Loucy (cell line): Measurements from ENCODE around the gene IRGC.
"Not testable (repeated sequence)": the region's sequence is repeated elsewhere in the genome, so short reads cannot be mapped to it uniquely, and the experiment has no call there.

Experiments
- H2AFZ ChIP-seq: fragments of 200-600 bp; sonication (generic); 2 replicates; pipeline ENCODE4 v1.6.0; 2016; ENCODE audit warnings: antibody characterized with exemption, mild to moderate bottlenecking, low read length, moderate library complexity
- H3F3A ChIP-seq: fragments of 200-600 bp; 2 replicates; pipeline ENCODE4 v1.6.0; 2016; ENCODE audit warnings: antibody characterized with exemption, low read depth, mild to moderate bottlenecking
- H3K27me3 ChIP-seq: fragments of 200-600 bp; sonication (generic); 2 replicates; pipeline ENCODE4 v1.6.1; 2014; ENCODE audit warnings: low read length, mild to moderate bottlenecking; ENCODE audit not compliant: insufficient read depth, poor library complexity, severe bottlenecking
- H3K36me3 ChIP-seq: fragments of 200-600 bp; sonication (generic); 2 replicates; pipeline ENCODE4 v1.6.1; 2016; ENCODE audit warnings: low read length; ENCODE audit not compliant: insufficient read depth
- H3K4me1 ChIP-seq: fragments of 200-600 bp; sonication (generic); 2 replicates; pipeline ENCODE4 v1.5.1; 2014; ENCODE audit warnings: low read length, mild to moderate bottlenecking; ENCODE audit not compliant: insufficient read depth, poor library complexity, severe bottlenecking
- H3K4me2 ChIP-seq: fragments of 200-600 bp; sonication (generic); 2 replicates; pipeline ENCODE4 v1.6.0; 2014; ENCODE audit warnings: antibody characterized with exemption, low read length, low read depth, mild to moderate bottlenecking; ENCODE audit not compliant: poor library complexity, severe bottlenecking
- H3K4me3 ChIP-seq: fragments of 200-600 bp; sonication (generic); 2 replicates; pipeline ENCODE4 v1.5.1; 2014; ENCODE audit warnings: low read length, mild to moderate bottlenecking, mixed read lengths; ENCODE audit not compliant: poor library complexity, severe bottlenecking
- H3K79me2 ChIP-seq: fragments of 200-600 bp; sonication (generic); 2 replicates; pipeline ENCODE4 v1.6.1; 2014; ENCODE audit warnings: low read length; ENCODE audit not compliant: insufficient read depth
- H3K9ac ChIP-seq: fragments of 200-600 bp; sonication (generic); 2 replicates; pipeline ENCODE4 v1.6.0; 2014; ENCODE audit warnings: mild to moderate bottlenecking, low read depth, low read length, moderate library complexity; ENCODE audit not compliant: poor library complexity, severe bottlenecking
- H3K9me2 ChIP-seq: fragments of 200-600 bp; sonication (generic); replicated peaks from 2 replicates; pipeline ENCODE4 v1.6.1; 2016; ENCODE audit warnings: low read depth, low read length, mixed read lengths
- H3K9me3 ChIP-seq: fragments of 200-600 bp; sonication (generic); 2 replicates; pipeline ENCODE4 v1.6.1; 2014; ENCODE audit warnings: mild to moderate bottlenecking, antibody characterized with exemption, low read length, low read depth; ENCODE audit not compliant: insufficient read depth
- H4K20me1 ChIP-seq: fragments of 200-600 bp; sonication (generic); 2 replicates; pipeline ENCODE4 v1.6.0; 2014; ENCODE audit warnings: antibody characterized with exemption, low read length, mild to moderate bottlenecking; ENCODE audit not compliant: insufficient read depth, poor library complexity, severe bottlenecking
- EZH2phosphoT487 ChIP-seq: fragments of 200-600 bp; IDR thresholded peaks from 2 replicates; pipeline ENCODE4 v1.6.1; 2018; ENCODE audit warnings: antibody characterized with exemption, mild to moderate bottlenecking, moderate library complexity, borderline replicate concordance
- TF ChIP-seq, protein P1 (sequence below): fragments of 200-600 bp; sonication (generic); conservative IDR thresholded peaks from 2 replicates; pipeline ENCODE4 v1.5.1; 2014; ENCODE audit warnings: mild to moderate bottlenecking, antibody characterized with exemption, low read length

IRGC gene

DNA sequence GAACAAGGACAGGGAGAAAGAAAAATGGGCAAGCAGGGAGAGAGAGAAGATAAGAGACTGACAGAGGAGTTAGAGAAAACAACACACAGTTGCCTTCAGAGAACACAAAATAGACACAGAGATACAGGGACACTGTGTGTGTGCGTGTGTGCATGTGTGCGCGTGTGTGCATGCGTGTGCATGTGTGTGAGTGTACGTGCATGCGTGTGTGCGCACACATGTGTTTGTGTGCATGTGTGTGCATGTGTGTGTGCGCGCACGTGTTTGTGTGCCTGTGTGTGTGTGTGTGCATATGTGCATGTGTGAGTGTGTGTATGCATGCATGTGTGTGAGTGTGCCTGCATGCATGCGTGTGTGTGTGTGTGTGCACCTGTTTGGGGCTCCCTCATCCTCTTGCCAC is 40.0 kb upstream of the IRGC start:
- no peaks in the 10 kb centered on the region for H3K4me1 ChIP-seq
- H3K9me3 ChIP-seq: no peaks in the 10 kb centered on the region
- H3K4me3 ChIP-seq: no peak overlapping the region
- H3F3A ChIP-seq: no peaks in the 10 kb centered on the region
- H3K9me2 ChIP-seq: no peaks in the 10 kb centered on the region
- no peak overlapping the region for H3K9ac ChIP-seq
- no peaks in the 10 kb centered on the region for H3K36me3 ChIP-seq
- no peaks in the 10 kb centered on the region for H3K79me2 ChIP-seq
- no peaks in the 10 kb centered on the region for H3K27me3 ChIP-seq
- H4K20me1 ChIP-seq: no peaks in the 10 kb centered on the region
- no peak for TF ChIP-seq EZH2phosphoT487
- TF ChIP-seq, protein P1, sequence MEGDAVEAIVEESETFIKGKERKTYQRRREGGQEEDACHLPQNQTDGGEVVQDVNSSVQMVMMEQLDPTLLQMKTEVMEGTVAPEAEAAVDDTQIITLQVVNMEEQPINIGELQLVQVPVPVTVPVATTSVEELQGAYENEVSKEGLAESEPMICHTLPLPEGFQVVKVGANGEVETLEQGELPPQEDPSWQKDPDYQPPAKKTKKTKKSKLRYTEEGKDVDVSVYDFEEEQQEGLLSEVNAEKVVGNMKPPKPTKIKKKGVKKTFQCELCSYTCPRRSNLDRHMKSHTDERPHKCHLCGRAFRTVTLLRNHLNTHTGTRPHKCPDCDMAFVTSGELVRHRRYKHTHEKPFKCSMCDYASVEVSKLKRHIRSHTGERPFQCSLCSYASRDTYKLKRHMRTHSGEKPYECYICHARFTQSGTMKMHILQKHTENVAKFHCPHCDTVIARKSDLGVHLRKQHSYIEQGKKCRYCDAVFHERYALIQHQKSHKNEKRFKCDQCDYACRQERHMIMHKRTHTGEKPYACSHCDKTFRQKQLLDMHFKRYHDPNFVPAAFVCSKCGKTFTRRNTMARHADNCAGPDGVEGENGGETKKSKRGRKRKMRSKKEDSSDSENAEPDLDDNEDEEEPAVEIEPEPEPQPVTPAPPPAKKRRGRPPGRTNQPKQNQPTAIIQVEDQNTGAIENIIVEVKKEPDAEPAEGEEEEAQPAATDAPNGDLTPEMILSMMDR: no peak
- no peak overlapping the region for H2AFZ ChIP-seq
- no peak overlapping the region for H3K4me2 ChIP-seq

DNA sequence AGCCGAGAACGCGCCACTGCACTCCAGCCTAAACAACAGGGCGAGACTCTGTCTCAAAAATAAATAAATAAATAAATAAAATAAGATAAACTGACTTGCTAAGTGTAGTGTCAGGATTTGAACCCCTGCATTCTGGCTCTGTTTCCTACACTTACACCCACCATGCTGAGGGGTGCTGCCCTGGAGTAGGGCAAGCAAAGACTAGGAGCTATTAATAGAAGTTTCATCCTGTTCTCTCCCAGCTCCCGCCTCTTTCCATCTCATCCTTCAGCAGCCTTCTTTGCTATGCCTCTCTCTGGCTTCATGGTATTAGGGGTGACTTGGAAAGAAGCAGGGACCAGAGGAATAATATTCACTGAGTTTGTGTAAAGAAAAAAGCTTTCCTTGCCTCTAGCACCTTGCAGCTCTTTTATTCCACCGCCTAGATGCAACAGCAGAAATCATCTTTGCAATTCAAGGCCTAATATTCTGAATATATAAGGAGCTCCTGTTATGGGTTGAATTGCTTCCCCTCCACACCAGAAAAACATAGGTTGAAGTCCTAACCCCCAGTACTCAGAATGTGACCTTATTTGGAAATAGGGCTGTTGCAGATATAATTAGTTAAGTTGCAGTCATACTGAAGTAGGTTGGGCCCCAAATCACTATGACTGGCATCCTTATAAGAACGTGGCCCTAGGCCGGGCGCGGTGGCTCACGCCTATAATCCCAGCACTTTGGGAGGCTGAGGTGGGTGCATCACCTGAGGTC is 37.2 kb upstream of the IRGC start:
- H3K79me2 ChIP-seq: no peaks in the 10 kb centered on the region
- no peaks in the 10 kb centered on the region for H3F3A ChIP-seq
- no peak overlapping the region for H3K4me3 ChIP-seq
- no peak for TF ChIP-seq EZH2phosphoT487
- TF ChIP-seq, protein P1: no peak
- H3K9me3 ChIP-seq: no peaks in the 10 kb centered on the region
- no peak overlapping the region for H3K9ac ChIP-seq
- no peaks in the 10 kb centered on the region for H3K9me2 ChIP-seq
- no peaks in the 10 kb centered on the region for H4K20me1 ChIP-seq
- no peaks in the 10 kb centered on the region for H3K4me1 ChIP-seq
- no peaks in the 10 kb centered on the region for H3K36me3 ChIP-seq
- no peak overlapping the region for H2AFZ ChIP-seq
- no peak overlapping the region for H3K4me2 ChIP-seq
- no peaks in the 10 kb centered on the region for H3K27me3 ChIP-seq

DNA sequence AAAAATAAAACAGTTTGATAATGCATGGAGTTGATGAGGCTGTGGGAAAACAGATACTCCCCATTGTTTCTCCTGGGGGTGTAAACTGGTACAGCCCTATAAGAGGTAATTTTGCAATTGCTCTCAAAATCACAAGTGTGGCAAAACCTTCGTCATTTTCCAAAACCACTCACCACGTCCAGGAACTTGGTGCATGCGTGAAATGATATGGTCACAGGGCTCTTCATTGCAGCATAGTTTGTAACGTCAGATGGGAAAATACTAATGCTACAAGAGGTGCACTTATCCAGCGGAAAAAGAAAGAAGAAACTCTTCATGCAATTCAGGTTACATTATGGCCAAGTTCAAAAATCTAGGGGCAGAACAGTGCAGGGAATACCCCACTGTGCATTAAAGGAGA is 34.1 kb upstream of the IRGC start:
- Histone ChIP-seq H3K4me2 (no peak overlapping the region), H3K4me1 (no peaks in the 10 kb centered on the region), H4K20me1 (no peaks in the 10 kb centered on the region), H3K27me3 (no peaks in the 10 kb centered on the region), H3K9ac (no peak overlapping the region), H2AFZ (no peak overlapping the region), H3K9me3 (no peaks in the 10 kb centered on the region), H3K4me3 (no peak overlapping the region), H3K9me2 (no peaks in the 10 kb centered on the region), H3K36me3 (no peaks in the 10 kb centered on the region), H3K79me2 (no peaks in the 10 kb centered on the region), H3F3A (no peaks in the 10 kb centered on the region)
- TF ChIP-seq EZH2phosphoT487: no peak

DNA sequence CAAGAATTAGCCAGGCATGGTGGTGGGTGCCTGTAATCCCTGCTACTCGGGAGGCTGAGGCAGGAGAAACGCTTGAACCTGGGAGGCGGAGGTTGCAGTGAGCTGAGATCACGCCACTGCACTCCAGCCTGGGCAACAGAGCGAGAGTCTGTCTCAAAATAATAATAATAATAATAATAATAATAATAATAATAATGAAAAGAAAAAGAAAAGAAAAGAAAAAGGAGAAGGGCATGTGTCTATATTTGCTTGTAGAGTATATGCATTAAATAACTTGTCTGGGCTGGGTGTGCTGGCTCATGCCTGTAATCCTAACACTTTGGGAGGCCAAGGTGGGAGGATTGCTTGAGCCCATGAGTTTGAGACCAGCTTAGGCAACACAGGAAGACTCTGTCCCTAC is 33.6 kb upstream of the IRGC start:
- H2AFZ ChIP-seq, H3K79me2 ChIP-seq, H3K9me3 ChIP-seq, H3K36me3 ChIP-seq, H3K4me3 ChIP-seq, H3K9me2 ChIP-seq, H3K27me3 ChIP-seq, H3K4me2 ChIP-seq, H3K9ac ChIP-seq, H3K4me1 ChIP-seq, H4K20me1 ChIP-seq, H3F3A ChIP-seq: not testable (repeated sequence)
